Endodermal cell (in vitro differentiated cells): ENCODE measurements around the gene RNF144A. TPM values are rescaled to one million over a fixed set of nuclear protein-coding genes. Genes with fewer than 3 reads are reported as not detected.

Experiments used
- DNase-seq: peaks from one replicate; pipeline ENCODE4 v3.0.0-alpha.2; 2017
- H3K27ac ChIP-seq: 2 replicates; pipeline ENCODE4 v1.5.1; 2013; ENCODE audit warnings: mild to moderate bottlenecking, low read depth, low read length, moderate library complexity
- H3K27me3 ChIP-seq: 2 replicates; pipeline ENCODE4 v1.6.1; 2013; ENCODE audit warnings: mild to moderate bottlenecking, low read length, moderate library complexity; ENCODE audit not compliant: insufficient read depth, control insufficient read depth, poor library complexity, severe bottlenecking
- H3K36me3 ChIP-seq: 2 replicates; pipeline ENCODE4 v1.7.0; 2013; ENCODE audit warnings: mild to moderate bottlenecking, low read length, moderate library complexity; ENCODE audit not compliant: control insufficient read depth, insufficient read depth
- H3K4me1 ChIP-seq: one replicate; pipeline ENCODE4 v1.7.0; 2013; ENCODE audit warnings: low read length; ENCODE audit not compliant: control insufficient read depth, insufficient read depth
- H3K4me3 ChIP-seq: 2 replicates; pipeline ENCODE4 v1.5.1; 2013; ENCODE audit warnings: mild to moderate bottlenecking, low read length, moderate library complexity
- H3K9ac ChIP-seq: 2 replicates; pipeline ENCODE4 v1.6.1; 2013; ENCODE audit warnings: mild to moderate bottlenecking, low read length, moderate library complexity; ENCODE audit not compliant: poor library complexity, severe bottlenecking; ENCODE audit errors: extremely low read depth
- H3K9me3 ChIP-seq: 2 replicates; pipeline ENCODE4 v1.6.1; 2013; ENCODE audit warnings: mild to moderate bottlenecking, low read length, moderate library complexity; ENCODE audit not compliant: control insufficient read depth
- H3K27ac Mint-ChIP-seq: 2 replicates; pipeline ENCODE4 v1.8.0; 2020; ENCODE audit warnings: mixed read lengths
- H3K27me3 Mint-ChIP-seq: 2 replicates; pipeline ENCODE4 v1.8.0; 2021; ENCODE audit warnings: mild to moderate bottlenecking, mixed read lengths; ENCODE audit not compliant: insufficient read depth
- H3K36me3 Mint-ChIP-seq: 2 replicates; pipeline ENCODE4 v1.8.0; 2020; ENCODE audit warnings: low read depth, mixed read lengths
- H3K4me1 Mint-ChIP-seq: 2 replicates; pipeline ENCODE4 v1.8.0; 2020; ENCODE audit warnings: mixed read lengths
- H3K4me3 Mint-ChIP-seq: 2 replicates; pipeline ENCODE4 v1.8.0; 2020; ENCODE audit warnings: mild to moderate bottlenecking, moderate library complexity, mixed read lengths
- H3K9me3 Mint-ChIP-seq: 2 replicates; pipeline ENCODE4 v1.8.0; 2020; ENCODE audit warnings: mild to moderate bottlenecking, mixed read lengths
- CTCF ChIP-seq: fragments of 200-600 bp; sonication (generic); conservative IDR thresholded peaks from 2 replicates; pipeline ENCODE4 v1.5.0; 2021; ENCODE audit warnings: antibody characterized with exemption, mild to moderate bottlenecking
- WGBS, 2 experiments: methylation state at CpG; one replicate each; pipeline versions ENCODE4 v1.1.5 to v1.1.7; 2013; ENCODE audit warnings: missing lambda C conversion rate in 2 of 2, mixed read lengths in 1 of 2; ENCODE audit not compliant: insufficient coverage in 1 of 2, insufficient read length in 1 of 2; 5-methylcytosine and 5-hydroxymethylcytosine counted together
- total RNA-seq, 2 donors: library from RNA; stranded (reverse); fragmentation: NEBNext Ultra II Directional in 1 of 2; extraction: Animal tissue kit (Norgen Biotek cat#: 25700) in 1 of 2; gene quantifications; 2 replicates in 1 of 2; 3 replicates in 1 of 2; pipeline ENCODE4 v1.2.1, GENCODE V29; 2021

The RNF144A gene
- total RNA-seq, 2 donors from 2014 or later = 12.4 to 26.0 TPM

GRCh38 chr2:6876309-6876708, 40.9 kb upstream of the RNF144A start:
- WGBS, 2 experiments = 78 to 100% methylated on average over 1 of the region's 1 CpG
- peaks cover 26% of the 10 kb centered on the region for H3K9me3 Mint-ChIP-seq
- no peaks in the 10 kb centered on the region for H3K4me1 Mint-ChIP-seq

DNA sequence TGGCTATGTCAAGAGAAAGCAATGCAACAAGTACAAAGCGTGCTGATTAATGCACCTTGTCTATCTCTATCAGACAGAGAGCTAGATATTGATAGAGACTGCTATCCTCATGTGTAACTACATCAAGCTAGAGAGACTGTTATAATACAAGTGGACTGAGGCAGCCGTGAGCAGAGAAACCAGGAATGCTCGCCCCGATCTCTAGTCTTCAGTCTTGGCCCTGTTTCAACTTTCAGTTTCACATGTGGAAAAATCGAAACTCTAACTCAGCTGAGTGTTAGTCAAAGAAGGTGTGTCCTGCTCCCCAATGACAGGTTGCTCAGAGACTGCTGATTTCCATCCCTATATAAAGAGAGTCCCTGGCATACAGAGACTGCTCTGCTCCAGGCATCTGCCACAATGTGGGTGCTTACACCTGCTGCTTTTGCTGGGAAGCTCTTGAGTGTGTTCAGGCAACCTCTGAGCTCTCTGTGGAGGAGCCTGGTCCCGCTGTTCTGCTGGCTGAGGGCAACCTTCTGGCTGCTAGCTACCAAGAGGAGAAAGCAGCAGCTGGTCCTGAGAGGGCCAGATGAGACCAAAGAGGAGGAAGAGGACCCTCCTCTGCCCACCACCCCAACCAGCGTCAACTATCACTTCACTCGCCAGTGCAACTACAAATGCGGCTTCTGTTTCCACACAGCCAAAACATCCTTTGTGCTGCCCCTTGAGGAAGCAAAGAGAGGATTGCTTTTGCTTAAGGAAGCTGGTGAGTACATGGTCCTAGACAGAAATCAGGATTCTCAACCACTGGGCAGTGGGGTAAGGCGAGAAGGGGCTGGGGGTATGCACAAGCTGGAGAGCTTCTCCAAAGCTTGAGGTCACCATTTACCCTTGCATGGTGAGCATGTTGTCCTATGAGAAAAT, 39.6 kb upstream of the RNF144A start, which contains the start of gene RSAD2:
TSS of gene RSAD2 (plus strand) at position 376 of the 903 bp plus-strand sequence. CDS start at position 400, 24 bp downstream.
- H3K27me3 ChIP-seq = no peaks in the 10 kb centered on the region
- 93 to 98% methylated on average over 5 to 10 of the region's 10 CpGs for WGBS, 2 experiments
- no peak for DNase-seq
- Mint-ChIP-seq H3K36me3 (no peaks in the 10 kb centered on the region), H3K27ac (no peak within 1 kb of the TSS), H3K4me3 (no peak within 1 kb of the TSS), H3K4me1 (no peaks in the 10 kb centered on the region), H3K9me3 (peaks cover 26% of the 10 kb centered on the region), H3K27me3 (peaks cover 10% of the 10 kb centered on the region)
- H3K27ac ChIP-seq = no peak within 1 kb of the TSS
- no peaks in the 10 kb centered on the region for H3K4me1 ChIP-seq
- H3K9me3 ChIP-seq = peaks cover 26% of the 10 kb centered on the region
- no peaks in the 10 kb centered on the region for H3K36me3 ChIP-seq
- no peak within 1 kb of the TSS for H3K4me3 ChIP-seq
- no peak within 1 kb of the TSS for H3K9ac ChIP-seq
- TF ChIP-seq CTCF = no peak

More at GRCh38 chr2:6876309-6876708, 40.9 kb upstream of the RNF144A start:
- no peak for TF ChIP-seq CTCF
- Histone ChIP-seq H3K27me3 (no peaks in the 10 kb centered on the region), H3K9ac (no peak overlapping the region), H3K4me1 (no peaks in the 10 kb centered on the region), H3K27ac (no peak overlapping the region), H3K36me3 (no peaks in the 10 kb centered on the region), H3K4me3 (no peak overlapping the region), H3K9me3 (peaks cover 26% of the 10 kb centered on the region)
- Mint-ChIP-seq H3K4me3 (no peak overlapping the region), H3K36me3 (no peaks in the 10 kb centered on the region), H3K27me3 (peaks cover 13% of the 10 kb centered on the region), H3K27ac (no peak overlapping the region)
- no peak for DNase-seq

GRCh38 chr2:6878549-6878948, 38.7 kb upstream of the RNF144A start:
- Histone ChIP-seq H3K9ac (no peak overlapping the region), H3K27ac (no peak overlapping the region), H3K4me3 (no peak overlapping the region), H3K27me3 (no peaks in the 10 kb centered on the region), H3K9me3 (peaks cover 26% of the 10 kb centered on the region), H3K36me3 (no peaks in the 10 kb centered on the region), H3K4me1 (no peaks in the 10 kb centered on the region)
- no peak for DNase-seq
- H3K9me3 Mint-ChIP-seq = peaks cover 26% of the 10 kb centered on the region
- no peaks in the 10 kb centered on the region for H3K4me1 Mint-ChIP-seq
- no peak for TF ChIP-seq CTCF
- WGBS, 2 experiments = 94 to 95% methylated on average over 4 of the region's 4 CpGs
- H3K27me3 Mint-ChIP-seq = peaks cover 10% of the 10 kb centered on the region
- no peak overlapping the region for H3K4me3 Mint-ChIP-seq
- no peaks in the 10 kb centered on the region for H3K36me3 Mint-ChIP-seq
- no peak overlapping the region for H3K27ac Mint-ChIP-seq
